HG02571 (cell line): ENCODE measurements around the gene TENT4A.

Experiments used
- ATAC-seq: cut with Tn5 transposase; IDR thresholded peaks from one replicate; pipeline ENCODE4 v1.9.1; 2021; ENCODE audit warnings: mild to moderate bottlenecking, moderate library complexity; ENCODE audit not compliant: unreplicated experiment

The TENT4A gene

DNA sequence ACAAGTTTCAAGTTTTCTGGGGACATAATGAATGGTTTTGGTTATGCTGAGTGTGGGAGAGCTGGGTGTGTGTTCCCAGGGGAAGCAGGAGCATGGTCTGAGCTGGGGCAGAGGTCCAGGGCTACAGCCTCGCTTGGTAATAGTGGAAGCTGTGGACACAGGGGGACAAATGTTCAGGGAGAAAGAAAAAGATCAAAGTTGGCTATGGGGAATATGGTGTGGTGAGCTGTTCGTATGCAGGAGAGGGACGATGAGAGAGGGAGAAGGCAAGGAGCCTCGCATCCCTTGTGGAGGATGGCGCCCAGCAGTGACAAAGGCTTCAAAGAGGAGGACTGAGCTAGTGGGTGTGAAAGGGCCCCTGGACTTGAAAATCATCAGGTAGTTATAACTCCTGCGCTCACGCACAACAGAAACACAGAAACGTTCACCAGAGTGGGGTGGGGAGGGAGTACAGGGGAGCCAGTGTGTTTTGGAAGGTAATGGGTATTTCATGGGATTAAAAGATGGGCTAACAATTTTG lies 77.2 kb downstream of the TENT4A start:
- no peak for ATAC-seq

DNA sequence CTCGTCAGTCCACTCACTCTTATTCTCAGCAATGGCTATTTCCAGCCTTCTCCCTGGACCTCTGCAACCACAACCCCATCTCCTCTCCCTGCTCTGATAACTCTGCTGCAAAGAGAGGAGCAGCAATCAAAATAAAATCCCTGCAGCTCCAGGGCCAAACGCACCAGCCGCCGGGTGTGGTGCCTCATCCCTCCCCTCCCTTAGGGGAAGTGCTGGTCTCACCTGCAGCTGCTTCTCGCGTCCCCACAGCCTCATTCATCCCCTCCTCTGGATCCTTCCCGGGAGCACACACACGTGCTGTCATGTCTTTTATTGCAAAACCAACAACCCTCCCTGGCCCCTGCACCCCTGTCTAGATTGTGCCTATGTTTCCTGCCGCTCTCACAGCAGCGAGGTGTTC lies 77.8 kb downstream of the TENT4A start:
- no peak for ATAC-seq

DNA sequence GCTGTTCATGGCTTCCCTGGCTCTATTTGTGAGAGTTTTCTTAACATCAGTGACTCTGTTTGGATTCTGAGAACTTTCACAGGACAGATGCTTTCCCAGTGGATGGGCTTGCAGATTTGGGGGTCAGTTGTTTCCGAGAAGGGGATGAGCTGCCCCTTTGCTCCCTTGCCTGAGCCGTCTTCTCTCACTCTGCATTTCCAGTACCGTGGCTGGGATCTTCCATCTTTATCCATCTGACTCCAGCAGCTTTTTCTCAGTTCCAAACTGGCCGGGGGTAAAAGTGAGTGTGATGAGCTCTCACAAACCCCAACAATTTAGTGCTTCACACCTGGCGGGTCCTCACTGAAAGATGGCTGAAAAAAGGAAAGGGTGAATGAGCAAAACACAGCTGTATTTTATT lies 79.1 kb downstream of the TENT4A start:
- ATAC-seq: no peak

DNA sequence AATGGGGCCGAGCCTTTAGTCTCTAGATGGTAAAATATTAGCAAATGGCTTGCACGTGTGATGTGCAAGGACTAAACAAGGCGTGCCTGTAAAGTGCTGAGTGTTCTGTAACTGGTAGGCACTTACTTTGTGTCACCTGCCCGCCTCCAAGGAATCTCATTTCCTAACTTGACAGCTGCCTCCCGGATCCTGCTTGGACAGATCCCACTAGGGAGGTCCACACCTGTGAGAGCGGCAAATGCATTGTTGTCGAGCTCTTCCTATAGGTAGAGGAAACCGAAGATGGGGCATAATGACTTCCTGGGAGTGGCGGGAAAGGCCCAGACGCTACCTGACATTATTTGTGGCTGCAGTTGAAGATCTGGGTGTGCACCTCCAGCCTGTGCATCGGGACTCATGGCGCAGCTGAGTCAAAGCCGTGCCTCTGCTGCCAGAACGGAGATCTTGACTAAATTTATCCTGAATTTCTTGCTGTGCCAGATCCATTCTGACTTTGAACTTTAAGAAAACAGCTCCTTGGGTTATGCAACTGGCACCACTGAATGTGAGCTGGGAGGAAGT lies 79.8 kb downstream of the TENT4A start:
- ATAC-seq: no peak

DNA sequence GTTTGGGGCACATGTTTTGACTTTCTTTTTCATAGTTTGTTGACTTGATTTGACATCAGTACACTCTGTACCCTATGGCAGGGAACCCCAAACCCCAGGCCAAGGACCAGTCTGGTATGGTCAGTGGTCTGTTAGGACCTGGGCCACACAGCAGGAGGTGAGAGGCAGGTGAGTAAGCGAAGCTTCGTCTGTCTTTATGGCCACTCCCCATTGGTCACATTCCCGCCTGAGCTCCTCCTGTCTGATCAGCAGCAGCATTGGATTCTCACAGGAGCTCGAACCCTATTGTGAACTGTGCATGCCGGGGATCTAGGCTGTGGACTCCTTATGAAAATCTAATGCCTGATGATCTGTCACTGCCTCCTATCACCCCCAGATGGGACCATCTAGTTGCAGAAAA lies 88.0 kb downstream of the TENT4A start:
- no peak for ATAC-seq

DNA sequence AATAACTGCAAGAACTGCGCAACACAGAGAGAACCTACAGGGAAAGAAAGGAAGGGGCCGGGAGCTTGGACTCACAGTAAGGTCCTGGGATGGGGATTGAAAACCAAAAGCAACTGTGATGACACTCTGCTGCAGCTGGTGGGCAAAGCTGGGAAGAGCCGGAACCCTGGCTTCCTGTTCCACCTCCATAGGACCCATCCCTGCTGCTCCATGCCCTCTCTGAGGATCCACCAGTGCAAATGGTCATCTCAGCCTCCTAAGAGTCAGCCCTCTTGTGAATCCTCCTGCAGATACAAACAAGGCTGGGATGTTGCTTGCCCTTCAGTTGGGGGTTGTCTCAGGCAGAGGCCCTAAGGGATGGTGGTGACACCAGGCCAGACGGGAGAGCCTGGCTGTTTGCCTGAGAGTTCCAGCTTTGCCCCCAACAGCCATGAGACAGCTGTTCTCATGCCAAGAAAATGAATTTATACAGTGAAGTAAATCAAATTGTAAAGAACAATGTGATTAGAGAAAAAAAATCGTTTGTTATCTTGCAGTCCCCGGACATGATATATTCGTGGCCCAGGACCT lies 90.8 kb downstream of the TENT4A start:
- no peak for ATAC-seq

DNA sequence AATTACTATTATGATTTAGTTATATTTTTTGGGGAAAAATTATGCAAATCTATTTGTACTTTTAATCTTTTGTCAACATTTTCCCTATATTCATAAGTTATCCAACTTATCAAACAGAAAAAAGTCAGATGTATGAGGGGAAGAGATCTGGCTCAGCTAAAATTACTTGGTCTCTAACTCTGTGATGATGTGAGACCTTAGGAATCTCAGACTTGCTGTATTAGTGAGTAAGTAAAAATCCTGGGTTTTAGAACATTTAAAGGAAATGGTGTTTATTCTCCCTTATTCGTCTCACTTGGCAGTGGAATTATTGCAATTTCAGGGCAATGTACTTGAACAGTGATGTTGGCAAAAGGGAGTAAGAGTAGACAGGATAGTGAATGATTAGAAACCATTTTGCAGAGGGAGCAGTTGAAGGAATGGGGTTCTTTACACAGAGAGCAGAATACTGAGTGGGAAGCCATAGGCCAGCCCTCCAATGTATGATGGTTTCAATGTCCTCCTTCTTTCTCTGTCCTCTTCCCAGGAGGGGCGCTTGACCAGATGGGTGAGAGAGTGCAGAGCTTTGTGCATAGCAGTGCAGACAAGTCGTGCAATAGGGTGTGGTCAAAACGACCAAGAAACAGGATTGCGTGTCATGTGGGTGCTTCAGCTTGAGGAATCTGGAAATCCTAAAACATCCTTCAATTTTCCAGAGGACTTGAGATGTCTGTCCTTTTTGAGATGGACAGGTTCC lies 91.7 kb downstream of the TENT4A start:
- no peak for ATAC-seq

DNA sequence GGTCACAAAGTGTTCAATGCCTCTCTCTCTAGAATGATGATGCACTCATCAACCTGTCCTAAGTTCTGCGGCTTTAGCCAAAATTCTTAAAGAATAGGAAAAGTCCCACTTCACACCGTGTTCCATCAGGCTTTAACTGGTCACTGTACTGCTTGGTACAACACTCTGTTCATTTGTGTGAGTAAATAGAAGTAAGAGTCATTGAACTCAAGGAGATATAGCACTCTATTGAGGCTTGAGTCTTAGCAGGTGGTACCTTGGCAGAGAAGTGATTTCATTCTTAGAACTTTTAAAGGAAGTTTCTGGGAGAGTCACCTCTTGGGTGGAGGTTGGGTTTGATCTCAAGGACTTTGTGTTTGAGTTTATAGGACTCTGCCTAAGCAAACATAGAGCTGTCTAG lies 92.6 kb downstream of the TENT4A start:
- no peak for ATAC-seq
